HG03439 (cell line): ENCODE measurements around the gene ARMCX6.
"Not testable (repeated sequence)": the region's sequence is repeated elsewhere in the genome, so short reads cannot be mapped to it uniquely, and the experiment has no call there.

Source experiments
- ATAC-seq: cut with Tn5 transposase; IDR thresholded peaks from one replicate; pipeline ENCODE4 v1.9.1; 2021; ENCODE audit warnings: mild to moderate bottlenecking, moderate library complexity; ENCODE audit not compliant: unreplicated experiment

ARMCX6 gene

DNA sequence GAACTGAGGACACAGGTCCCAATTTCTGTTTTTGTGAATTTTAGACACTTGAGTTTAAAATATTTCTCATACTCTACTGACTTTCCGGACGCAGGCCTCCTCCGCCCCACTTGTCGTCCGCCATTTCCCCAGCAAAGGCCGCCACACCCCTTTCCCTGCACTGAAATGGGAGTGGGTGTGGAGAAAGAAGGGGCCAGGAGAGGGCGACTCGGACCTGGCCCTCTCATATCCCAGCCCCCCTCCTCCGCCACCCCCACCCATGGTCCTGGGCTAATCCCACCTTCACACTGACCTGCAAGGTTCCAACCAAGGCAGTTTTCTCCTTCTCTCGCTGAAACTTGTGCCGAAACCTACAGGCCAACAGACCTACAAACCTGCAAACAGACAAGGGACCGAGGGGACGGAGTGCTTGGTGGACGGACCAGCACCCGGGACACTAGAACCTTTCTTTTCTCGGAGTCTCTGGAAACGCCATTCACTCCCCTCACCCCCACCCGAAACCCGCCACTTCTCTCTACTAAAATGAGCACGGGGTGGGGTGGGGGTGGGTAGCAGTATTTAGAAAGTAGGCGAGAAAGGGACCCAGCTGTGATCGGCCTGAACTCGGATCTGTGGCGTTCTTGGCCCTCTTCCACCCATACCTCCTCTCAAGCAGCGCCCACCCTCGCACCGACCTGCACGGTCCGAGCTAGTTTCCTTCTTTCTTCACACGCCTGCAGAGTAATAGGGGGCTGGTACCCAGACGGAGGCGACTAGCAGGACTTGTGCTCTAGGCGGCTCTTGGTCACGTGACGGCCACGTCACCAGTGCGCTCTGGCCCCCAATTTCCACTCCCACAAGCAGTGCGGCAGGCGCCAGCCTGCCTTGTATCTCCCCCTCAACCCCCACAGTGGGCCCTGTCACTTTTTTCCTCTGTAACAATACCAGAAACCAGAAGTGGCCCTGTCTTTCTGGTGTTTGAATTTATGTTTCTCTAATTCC lies at the start of gene ARMCX6:
ARMCX6 (minus strand) TSS at position 790 of the 981 bp plus-strand sequence. CDS start 1,380 bp downstream, outside the sequence.
- ATAC-seq: peak; percentile 97

DNA sequence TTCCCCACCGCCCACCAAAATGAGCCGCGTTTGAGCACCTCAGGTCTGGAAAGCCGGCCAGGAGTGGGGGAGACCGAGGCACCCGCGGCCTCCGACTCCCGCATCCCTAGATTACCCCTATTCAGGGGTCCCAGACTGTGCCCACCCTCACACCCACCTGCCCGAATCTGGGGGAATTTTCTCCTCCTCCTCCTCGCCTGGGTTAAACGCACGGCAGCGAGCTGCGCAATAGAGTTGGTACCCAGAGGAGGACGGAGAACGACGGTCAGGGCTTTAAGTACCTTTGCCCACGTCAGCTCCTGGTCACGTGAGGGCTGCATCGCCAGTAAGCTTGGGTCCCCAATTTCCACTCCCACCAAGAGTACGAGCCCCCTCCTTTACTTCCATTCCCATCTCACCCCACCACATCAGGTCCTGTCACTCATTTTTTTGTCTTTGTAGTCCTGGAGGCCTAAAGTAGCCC lies 41.8 kb upstream of the ARMCX6 start, which contains the start of gene ARMCX2:
ARMCX2 (minus strand) TSS at position 250 of the 463 bp plus-strand sequence. CDS start 2,262 bp downstream, outside the sequence.
- no peak for ATAC-seq

DNA sequence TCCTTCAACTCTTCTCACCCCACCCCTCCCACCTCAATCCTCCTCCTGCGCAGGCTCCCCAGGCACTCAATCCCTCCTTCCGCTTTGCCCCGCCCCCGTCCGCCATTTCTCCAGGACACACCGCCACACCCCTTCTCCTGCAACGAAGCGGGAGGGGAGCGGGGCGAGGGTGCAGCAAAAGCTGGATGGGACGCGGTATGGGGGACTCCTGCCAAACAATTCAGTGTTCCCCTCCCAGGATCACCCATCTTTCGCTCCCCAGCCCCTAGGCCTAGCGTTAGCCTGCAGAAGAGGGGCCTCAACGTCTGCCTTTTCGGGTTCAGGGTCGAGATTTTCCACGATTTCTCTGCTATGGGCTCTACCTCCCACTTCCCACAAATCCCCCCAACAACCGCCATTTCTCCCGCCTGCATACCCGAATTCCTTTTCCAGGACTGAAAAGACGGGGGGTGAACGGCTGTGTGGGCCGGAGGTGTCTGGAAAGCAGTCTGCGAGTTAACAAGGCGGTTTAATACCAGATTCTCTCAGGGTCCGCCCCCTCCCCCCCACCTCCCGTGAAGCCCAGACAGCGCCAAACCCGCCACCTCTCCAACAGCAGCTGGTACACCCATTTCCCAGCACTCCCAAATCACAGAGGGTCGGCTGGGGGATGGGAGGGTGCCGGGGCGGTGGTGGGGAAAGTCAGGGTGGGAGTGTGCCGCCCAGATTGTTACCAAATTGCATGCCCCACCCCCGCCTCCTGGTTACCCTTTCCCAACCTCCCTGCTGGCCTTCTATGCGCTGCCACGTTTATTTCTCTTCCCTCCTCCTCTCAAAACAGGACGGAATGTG lies 41.1 kb upstream of the ARMCX6 start:
- no peak for ATAC-seq

DNA sequence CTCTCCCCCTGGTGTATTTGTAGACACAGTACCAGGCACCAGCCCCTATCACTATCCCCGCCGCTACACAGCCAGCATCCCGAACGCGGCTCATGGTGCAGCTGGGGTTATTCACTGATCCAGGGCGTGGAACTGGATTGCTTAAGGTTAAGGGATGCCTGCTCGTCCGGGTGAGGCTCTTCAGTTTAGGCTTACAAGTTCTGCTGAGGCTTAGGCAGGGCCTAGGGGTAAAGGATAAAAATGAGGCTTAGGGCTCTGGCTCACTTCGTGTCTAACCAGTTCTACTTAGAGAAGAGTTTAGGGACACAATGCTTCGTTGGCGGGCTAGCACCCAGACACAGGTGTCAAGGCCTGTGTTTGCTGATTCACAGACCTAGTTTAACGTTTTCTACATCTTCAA lies 39.7 kb upstream of the ARMCX6 start:
- ATAC-seq: no peak

DNA sequence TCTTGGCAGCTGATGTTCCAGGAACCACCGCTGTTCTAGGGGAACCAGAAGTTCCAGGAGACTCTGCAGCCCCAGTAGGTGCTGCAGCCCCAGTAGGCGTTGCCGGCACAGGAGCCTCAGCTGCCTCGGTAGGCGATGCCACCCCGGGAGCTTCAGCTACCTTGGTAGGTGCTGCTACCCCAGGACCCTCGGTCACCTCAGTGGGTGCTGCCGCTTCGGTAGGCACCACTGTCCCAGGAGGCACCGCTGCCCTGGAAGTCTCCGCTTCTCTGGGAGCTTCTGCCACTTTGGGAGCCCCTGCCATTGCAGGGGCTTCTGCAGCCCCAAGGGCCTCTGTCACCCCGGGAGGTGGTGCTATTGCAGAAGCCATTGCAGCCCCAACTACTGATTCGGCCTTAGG lies 39.0 kb upstream of the ARMCX6 start:
- ATAC-seq: no peak

DNA sequence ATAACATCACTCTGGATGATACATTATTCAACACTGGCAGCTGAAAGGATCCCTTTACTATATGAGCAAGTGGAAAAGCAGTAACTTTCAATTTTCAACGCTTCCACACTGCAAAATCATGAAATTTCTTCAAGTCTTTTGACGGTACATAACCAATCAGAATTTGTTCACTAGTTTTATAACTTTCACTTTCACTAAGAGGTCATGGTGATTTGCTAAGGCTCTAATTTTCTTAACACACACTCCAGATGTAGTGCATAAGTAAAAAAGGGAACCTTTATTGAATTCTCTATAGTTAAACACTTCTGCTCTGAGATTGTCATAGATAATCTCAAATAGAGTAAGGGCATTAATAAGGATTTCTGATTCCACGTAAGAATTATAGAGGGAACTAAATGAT lies 37.7 kb upstream of the ARMCX6 start:
- ATAC-seq: no peak

DNA sequence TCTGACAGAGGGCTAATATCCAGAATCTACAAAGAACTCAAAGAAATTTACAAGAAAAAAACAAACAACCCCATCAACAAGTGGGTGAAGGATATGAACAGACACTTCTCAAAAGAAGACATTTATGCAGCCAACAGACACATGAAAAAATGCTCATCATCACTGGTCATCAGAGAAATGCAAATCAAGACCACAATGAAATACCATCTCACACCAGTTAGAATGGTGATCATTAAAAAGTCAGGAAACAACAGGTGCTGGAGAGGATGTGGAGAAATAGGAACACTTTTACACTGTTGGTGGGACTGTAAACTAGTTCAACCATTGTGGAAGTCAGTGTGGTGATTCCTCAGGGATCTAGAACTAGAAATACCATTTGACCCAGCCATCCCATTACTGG lies 29.9 kb upstream of the ARMCX6 start:
- not testable (repeated sequence) for ATAC-seq

DNA sequence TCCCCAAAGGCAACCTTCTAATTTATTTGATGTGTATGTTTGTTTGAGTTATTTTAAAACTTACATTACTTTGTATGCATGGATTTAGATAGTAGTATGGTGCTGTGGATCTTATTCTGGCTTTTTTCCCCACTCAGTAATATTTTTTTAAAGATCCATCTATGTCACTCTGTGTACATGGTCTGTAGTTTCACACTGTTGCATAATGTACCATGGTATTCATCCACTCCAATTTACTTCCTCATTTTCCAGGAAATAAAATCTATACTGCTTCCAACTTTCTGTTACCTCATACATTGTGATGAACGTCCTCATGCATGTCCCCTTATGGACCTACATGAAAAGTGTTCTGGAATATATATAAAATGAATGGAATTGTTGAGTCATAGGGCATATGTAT lies 24.3 kb upstream of the ARMCX6 start:
- ATAC-seq: no peak

DNA sequence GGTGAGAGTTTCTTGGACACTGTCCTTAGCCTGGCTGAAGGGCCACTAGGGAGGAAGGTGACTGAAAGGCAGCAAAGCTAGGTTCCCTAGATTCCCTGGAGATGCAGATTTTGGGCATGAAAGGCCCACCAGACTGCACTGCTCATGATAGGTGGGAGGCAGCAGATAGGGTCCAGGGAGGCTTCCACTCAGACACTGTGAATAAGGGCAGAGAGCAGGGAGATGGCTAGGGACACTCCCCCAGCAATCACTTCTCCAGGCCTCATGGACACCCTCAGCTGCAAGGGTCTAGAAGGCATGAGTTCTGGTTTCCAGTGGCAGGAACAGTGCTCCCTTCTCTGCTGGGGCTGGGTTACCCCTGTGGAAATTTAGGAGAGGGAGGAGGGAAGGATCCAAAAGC lies 21.8 kb upstream of the ARMCX6 start:
- no peak for ATAC-seq

DNA sequence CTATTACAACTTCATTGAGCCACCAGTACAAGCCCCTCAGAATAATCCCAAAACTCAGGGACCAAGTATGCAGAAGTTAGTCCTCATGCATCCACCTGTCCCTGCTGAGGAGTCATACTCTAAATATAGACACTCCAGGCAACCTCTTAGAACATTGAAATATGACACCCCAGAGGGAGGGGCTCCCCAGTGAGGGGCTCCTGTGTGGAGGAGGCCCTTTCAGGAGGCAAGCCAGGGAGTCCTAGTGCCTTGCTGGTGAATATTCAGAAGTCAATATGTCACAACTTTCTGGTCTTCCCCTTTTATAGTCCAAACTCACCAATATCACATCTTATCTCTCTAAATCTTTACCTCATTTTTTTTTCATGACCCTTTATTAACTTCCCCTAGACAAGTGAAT lies 1.6 kb upstream of the ARMCX6 start:
- no peak for ATAC-seq

DNA sequence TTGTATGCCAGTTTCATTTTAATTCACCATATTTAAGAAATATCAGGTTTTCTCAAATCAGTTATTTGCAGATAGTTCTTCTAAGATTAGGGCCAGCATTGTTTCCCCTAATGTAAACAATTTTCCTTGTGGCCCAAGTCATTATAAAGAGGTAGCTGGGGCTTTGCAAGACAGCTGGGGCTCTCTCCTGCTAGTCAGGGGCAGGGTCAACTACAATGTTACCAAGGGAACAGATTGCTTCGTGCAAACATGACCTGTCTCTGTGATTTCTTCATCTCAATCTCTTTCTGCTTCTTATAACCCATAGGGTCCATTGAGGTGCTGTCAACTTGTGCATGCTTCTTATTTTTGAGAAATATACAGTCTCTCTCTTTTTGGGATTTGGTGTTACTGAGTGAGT lies 12.1 kb downstream of the ARMCX6 start:
- no peak for ATAC-seq

DNA sequence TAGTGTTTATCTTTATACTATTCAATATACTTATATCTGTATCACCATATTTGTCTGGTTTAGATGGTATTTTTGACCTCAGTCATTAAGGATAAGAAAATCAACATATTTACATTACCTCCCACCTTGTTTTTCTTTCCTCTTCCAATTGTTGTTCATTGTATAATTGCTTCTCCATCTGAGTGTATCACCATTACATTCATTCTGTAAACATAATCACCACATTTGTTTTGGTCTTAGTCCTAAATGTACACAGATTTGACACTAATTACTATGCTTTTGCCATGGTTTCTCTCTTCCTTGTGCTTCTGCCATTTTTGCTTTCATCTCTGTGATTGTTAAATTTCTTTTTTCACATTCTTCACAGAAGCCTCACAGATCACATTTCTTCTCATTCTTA lies 12.7 kb downstream of the ARMCX6 start:
- ATAC-seq: no peak

DNA sequence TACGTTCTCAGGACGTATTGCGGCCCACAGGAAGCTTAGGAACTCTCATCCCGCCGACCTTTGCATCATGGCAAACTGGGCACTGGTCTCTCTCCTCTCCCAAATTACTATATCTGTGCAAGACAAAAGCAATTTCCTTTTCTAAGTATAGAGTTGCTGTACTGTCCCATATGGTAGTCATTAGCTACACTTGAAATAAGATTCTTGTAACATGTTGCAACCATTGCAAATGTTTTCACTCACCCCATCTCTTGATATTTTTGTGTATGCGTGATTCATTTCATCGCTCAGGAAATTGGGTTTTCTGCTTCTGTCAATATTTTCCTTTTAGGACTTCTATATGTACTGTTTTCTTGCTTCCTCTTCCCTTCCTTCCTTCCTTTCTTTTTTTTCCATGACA lies 15.7 kb downstream of the ARMCX6 start:
- ATAC-seq: no peak

DNA sequence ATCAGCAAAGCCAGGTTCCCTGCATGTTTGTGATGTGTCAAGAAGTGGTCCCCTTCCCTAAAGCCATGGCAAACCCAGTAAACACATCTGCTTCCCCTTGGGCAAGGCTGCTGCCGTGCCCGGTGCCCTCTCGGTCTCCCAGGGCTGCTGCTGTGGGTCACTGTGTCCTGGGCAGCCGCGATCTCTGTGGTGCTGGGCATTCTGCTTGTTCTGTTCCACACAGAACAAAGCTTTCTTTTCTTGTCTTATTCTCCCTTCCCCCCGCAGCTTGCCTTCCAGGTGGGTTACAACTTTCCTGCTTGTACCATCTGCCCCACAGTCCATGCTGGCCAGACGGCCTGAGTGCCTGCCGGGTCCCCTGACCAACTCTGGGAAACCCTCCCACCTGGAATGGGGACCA lies 18.2 kb downstream of the ARMCX6 start:
- ATAC-seq: not testable (repeated sequence)

DNA sequence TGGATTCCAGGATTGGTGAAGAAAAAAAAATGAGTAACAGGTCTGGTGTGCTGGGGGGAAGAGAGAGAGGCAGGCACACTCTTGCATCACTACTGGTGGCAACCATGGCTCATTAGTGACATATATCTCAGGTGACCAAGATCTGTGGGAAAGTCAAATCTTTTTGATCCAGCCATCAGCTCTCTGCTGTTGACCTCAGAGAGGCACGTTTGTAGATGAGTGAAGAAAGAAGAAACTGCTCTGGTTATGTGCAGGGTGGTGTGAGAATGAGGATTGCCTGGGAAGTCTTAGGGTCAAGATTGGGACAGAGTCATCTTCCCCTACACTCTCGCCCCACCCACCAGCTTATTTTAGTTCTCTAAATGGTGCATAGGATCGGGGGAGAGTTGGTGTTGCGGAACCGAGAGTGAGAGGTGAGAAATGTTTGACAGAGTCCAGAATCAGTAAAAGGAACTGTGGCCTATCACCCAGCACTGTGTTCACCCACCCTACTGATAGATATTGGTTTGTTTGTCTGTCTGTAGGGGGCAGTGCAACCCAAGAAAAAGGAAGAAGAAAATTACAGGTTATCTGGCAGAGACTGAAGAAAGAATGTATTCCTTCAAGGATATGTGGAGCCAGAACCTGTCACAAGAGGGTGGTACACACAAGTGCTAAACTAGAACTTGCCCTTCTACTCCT lies 21.9 kb downstream of the ARMCX6 start:
- peak; percentile 95 for ATAC-seq
